ENCODE results near the gene BORCS5.

GRCh38 chr12:12379831-12380730 is 23.2 kb downstream of the BORCS5 start:
- TF ChIP-seq CTCF (IDR thresholded peaks at IDR 0.05; ENCODE audit: low read length): no peak
- TF ChIP-seq EZH2 (IDR thresholded peaks at IDR 0.05; ENCODE audit: borderline replicate concordance, low read length): no peak

All from OCI-LY1 (cell line).